Measurements from ENCODE around the gene LMO4. TPM values are rescaled to one million over a fixed set of nuclear protein-coding genes. Genes with fewer than 3 reads are reported as not detected.

The LMO4 gene
- total RNA-seq, 6 experiments from 2014 or later = 33.1 to 43.4 (median 38.3) TPM

DNA sequence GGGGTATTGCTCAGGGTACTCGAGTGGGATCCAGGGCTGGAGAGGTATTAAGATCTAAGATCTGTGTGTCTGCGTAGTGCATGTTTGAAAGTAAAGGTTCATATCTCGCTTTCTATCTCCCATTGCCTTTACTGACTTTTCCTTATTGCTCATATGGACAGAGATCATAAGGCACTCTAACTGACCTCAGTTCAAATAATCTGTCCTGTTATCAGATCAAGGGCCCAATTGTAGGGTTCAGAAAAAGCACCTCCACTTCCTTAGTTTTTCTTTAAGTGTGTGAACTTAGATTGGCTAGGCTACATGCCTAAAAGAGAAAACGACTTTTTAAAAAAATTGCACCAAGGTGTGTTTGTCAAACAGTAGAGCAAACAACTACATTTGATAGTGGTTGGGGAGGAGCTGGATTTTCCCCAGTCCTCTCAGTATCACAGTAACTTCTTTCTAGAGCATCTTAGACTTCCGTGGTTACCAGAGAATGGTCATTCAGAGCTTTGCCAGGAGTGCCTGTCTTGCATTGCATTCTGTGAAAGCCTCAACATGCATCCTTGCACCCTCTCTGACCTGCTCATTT, 57.6 kb downstream of the LMO4 start:
- no peak for DNase-seq
- H3K27me3 Mint-ChIP-seq (ENCODE audit: insufficient read depth) = peaks cover 5% of the 10 kb centered on the region
- no peaks in the 10 kb centered on the region for H3K36me3 Mint-ChIP-seq (ENCODE audit: low read depth)
- no peaks in the 10 kb centered on the region for H3K4me1 Mint-ChIP-seq (ENCODE audit: low read depth)
- H3K4me3 Mint-ChIP-seq = no peak overlapping the region
- no peaks in the 10 kb centered on the region for H3K9me3 Mint-ChIP-seq
- H3K27ac Mint-ChIP-seq = no peak overlapping the region
- TF ChIP-seq, protein P1, sequence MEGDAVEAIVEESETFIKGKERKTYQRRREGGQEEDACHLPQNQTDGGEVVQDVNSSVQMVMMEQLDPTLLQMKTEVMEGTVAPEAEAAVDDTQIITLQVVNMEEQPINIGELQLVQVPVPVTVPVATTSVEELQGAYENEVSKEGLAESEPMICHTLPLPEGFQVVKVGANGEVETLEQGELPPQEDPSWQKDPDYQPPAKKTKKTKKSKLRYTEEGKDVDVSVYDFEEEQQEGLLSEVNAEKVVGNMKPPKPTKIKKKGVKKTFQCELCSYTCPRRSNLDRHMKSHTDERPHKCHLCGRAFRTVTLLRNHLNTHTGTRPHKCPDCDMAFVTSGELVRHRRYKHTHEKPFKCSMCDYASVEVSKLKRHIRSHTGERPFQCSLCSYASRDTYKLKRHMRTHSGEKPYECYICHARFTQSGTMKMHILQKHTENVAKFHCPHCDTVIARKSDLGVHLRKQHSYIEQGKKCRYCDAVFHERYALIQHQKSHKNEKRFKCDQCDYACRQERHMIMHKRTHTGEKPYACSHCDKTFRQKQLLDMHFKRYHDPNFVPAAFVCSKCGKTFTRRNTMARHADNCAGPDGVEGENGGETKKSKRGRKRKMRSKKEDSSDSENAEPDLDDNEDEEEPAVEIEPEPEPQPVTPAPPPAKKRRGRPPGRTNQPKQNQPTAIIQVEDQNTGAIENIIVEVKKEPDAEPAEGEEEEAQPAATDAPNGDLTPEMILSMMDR (IDR thresholded peaks at IDR 0.05) = no peak

DNA sequence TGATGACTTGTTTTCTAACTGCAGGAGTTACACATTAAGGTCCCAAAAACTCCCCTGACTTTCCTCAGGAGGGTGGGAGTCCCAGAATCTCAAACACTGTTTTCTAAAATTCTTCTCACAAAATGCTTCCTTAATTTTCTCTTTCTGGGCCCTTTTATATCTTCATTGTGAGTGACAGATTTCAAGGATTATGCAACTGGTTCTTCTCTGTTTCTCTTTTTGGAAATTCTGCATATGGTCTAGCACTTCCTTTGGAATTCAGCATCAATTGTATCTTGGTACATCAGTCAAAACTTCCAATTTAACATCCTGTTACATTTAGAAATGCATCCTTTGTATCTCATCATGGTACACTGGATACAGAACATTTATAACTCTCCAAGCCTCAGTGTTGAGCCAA, 59.7 kb downstream of the LMO4 start:
- Mint-ChIP-seq H3K27ac (no peak overlapping the region), H3K36me3 (ENCODE audit: low read depth) (no peaks in the 10 kb centered on the region), H3K4me3 (no peak overlapping the region), H3K27me3 (ENCODE audit: insufficient read depth) (peaks cover 2% of the 10 kb centered on the region), H3K4me1 (ENCODE audit: low read depth) (peaks cover 20% of the 10 kb centered on the region), H3K9me3 (no peaks in the 10 kb centered on the region)
- TF ChIP-seq, protein P1 (IDR thresholded peaks at IDR 0.05) = no peak
- no peak for DNase-seq

- no peak overlapping the region for H3K4me3 Mint-ChIP-seq
- DNase-seq = no peak
- no peaks in the 10 kb centered on the region for H3K9me3 Mint-ChIP-seq
- H3K4me1 Mint-ChIP-seq (ENCODE audit: low read depth) = peaks cover 22% of the 10 kb centered on the region
- no peak overlapping the region for H3K27ac Mint-ChIP-seq
- H3K36me3 Mint-ChIP-seq (ENCODE audit: low read depth) = no peaks in the 10 kb centered on the region
- TF ChIP-seq, protein P1 (IDR thresholded peaks at IDR 0.05) = no peak
- peaks cover 2% of the 10 kb centered on the region for H3K27me3 Mint-ChIP-seq (ENCODE audit: insufficient read depth)
Observed at GRCh38 chr1:87389011-87389410, 60.3 kb downstream of the LMO4 start.

DNA sequence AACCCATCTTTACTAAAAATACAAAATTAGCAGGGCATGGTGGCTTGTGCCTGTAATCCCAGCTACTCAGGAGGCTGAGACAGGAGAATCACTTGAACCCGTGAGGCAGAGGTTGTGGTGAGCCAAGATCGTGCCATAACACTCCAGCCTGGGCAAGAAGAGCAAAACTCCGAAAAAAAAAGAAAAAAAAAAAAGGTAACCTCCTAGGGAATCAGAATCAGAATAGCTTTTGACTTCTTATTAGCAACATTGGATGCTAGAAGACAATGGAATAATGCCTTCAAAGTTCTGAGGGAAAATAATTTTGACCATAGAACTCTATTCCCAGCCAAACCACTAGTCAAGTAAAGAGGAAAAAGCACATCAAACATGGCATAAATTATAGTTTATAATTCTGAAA, 60.9 kb downstream of the LMO4 start:
- H3K4me1 Mint-ChIP-seq (ENCODE audit: low read depth) = peaks cover 22% of the 10 kb centered on the region
- no peaks in the 10 kb centered on the region for H3K36me3 Mint-ChIP-seq (ENCODE audit: low read depth)
- H3K27me3 Mint-ChIP-seq (ENCODE audit: insufficient read depth) = peaks cover 2% of the 10 kb centered on the region
- DNase-seq = no peak
- TF ChIP-seq, protein P1 (IDR thresholded peaks at IDR 0.05) = no peak
- no peak overlapping the region for H3K4me3 Mint-ChIP-seq
- H3K27ac Mint-ChIP-seq = no peak overlapping the region
- no peaks in the 10 kb centered on the region for H3K9me3 Mint-ChIP-seq

DNA sequence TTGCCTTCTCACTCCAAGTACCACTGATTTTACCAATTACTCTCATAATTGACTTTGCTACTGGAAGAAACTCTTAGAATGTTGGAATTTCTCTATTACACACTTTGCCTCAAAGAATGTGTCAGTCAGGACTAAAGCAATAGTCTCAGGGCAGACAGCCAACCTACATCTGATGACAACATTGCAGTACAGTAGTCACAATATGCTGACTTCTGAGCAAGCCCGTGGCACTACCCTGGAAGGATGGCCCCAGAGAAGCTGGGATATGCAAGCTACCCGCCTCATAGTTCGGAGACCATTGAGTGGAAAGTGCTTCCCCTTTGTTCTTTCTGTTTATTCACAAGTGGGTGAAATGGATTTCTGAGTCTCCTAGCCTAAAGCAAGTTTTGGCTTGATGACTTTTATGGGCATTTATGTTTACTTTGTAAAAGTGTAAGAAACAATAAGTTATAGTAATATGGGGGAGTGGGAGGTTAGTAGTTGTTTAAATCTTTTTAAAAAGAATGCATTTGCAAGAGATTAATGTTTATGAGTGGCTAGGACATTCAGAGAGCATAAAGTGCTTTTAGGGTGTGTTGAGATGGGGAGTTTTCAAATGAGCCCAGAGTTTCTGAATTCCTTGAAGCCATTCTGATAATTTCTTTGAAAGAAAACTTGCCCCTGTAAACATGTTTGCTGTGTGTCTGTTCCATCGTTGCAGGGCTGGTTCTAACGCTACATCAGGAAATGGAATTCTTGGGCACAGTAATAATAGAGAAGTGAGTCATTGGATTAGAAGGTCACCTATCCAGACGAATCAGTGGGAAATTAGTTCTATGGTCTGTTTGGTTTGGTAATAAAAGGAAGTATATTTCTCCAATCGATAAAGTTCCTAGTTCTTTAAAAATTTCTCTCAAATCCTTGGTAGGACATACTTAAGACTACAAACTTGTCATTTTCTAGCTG, 63.8 kb downstream of the LMO4 start:
- H3K27ac Mint-ChIP-seq = peak overlapping the region; percentile 39; the same call in 1 of the 2 replicates
- H3K4me3 Mint-ChIP-seq = peak overlapping the region; percentile 66

More for the DNA sequence above, 63.8 kb downstream of the LMO4 start:
- Mint-ChIP-seq H3K9me3 (no peaks in the 10 kb centered on the region), H3K36me3 (ENCODE audit: low read depth) (no peaks in the 10 kb centered on the region), H3K27me3 (ENCODE audit: insufficient read depth) (peaks cover 2% of the 10 kb centered on the region; the same call in 1 of the 2 replicates), H3K4me1 (ENCODE audit: low read depth) (peaks cover 22% of the 10 kb centered on the region)
- DNase-seq = peak; percentile 69
- TF ChIP-seq, protein P1 (IDR thresholded peaks at IDR 0.05) = no peak

Data from HFFc6 (cell line).